ENCODE measurements around the gene CHRNA1.

GRCh38 chr2:174791020-174791419 lies 26.7 kb upstream of the CHRNA1 start:
- TF ChIP-seq CTCF (IDR thresholded peaks at IDR 0.05; ENCODE audit: low read length) (no peak), EZH2 (IDR thresholded peaks at IDR 0.05; ENCODE audit: borderline replicate concordance, low read length) (no peak)

Data from OCI-LY1 (cell line).